Measurements from ENCODE around the gene JMJD7.

JMJD7 gene

DNA sequence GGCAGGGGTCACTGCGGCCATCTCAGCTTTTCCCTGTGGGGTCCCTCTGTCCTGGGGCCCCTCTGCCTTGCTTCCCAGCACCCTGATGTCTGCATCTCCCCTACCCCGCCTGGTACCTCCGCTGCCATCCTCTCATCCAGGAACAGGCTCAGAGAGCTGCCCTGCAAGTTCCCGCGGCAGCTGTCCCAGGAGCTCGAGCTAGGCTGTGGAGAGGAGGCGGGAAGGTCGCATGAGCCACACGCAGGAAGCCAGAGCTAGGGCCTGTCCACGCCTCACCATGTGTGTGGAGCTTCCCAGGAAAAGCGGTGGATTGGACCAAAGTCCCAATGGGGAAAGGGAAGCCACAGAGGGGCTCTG, 23.3 kb downstream of the JMJD7 start:
- TF ChIP-seq, protein P1, sequence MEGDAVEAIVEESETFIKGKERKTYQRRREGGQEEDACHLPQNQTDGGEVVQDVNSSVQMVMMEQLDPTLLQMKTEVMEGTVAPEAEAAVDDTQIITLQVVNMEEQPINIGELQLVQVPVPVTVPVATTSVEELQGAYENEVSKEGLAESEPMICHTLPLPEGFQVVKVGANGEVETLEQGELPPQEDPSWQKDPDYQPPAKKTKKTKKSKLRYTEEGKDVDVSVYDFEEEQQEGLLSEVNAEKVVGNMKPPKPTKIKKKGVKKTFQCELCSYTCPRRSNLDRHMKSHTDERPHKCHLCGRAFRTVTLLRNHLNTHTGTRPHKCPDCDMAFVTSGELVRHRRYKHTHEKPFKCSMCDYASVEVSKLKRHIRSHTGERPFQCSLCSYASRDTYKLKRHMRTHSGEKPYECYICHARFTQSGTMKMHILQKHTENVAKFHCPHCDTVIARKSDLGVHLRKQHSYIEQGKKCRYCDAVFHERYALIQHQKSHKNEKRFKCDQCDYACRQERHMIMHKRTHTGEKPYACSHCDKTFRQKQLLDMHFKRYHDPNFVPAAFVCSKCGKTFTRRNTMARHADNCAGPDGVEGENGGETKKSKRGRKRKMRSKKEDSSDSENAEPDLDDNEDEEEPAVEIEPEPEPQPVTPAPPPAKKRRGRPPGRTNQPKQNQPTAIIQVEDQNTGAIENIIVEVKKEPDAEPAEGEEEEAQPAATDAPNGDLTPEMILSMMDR (IDR thresholded peaks at IDR 0.05; ENCODE audit: low read depth, low read length), result no peak
- H3K4me3 ChIP-seq (ENCODE audit: low read depth, low read length), result no peak overlapping the region

DNA sequence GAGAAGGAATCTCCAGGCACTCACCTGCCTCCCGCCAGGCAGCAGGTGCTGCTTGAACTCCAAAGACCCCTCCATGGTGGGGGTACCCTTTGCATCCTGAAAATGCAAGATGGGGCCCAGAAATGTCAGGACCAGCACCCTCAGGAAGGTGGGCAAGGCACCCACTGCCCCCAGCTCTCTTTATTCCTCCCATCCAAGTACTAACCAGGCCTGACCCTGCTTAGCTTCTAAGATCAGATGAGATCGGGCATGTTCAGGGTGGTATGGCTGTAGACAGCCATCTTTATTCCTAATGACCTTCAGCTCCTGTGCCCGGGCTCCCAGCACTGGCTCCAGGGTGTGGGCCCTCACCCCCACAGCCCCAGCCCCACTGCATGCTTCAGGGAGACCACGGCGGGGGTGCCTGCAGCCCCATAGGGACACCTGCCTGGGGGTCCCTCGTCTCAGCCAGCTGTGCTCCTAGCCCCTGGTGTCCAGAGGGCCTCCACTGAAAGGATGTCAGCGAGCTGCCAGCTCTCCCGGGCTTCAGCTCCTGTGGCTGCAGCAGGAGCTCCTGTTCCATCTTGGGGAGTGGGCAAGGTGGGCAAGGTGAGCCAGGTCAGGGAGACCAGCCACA, 24.0 kb downstream of the JMJD7 start:
- H3K4me3 ChIP-seq (ENCODE audit: low read depth, low read length), result no peak overlapping the region
- TF ChIP-seq, protein P1 (IDR thresholded peaks at IDR 0.05; ENCODE audit: low read depth, low read length), result no peak

DNA sequence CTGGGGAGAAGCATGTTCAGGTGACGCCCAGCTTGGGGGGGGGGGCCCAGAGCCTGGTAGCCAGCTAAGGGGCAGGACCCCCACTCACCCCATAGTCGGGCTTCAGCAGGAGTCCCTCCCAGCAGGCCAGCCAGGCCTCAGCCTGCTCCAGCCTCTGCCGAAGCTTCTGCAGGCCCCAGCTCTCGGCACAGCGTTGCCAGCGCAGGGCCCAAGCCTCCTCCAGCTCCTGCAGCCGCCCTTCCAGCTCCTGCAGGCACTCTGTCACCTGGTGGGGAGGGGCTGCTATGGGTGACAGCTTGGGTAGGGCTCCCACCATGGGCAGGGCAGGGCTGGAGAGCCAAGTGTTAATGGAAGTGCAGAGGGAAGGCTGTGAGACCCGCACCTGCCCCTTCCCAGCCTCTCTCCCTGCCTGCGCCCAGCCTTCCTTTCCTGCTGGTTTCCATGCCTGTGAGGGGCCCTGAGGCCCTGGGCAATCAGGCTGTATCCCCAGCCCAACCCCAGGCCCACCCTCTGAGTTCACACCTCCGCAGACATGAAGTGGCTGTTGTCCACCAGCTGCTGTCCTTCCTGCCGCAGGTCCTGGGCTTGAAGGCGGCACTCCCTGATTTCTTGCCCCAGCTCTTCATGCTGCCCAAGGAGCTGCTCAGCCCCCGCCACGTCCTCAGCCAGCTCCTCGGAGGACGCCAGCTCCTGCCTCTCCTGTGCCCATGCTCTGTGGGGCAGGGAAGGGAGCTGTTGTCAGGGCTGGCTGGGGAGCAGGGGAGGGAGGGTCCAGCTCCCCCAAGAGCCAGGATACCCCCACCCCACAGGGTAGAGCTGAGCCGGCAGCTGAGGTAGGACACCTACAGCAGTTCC, 25.1 kb downstream of the JMJD7 start:
- TF ChIP-seq, protein P1 (IDR thresholded peaks at IDR 0.05; ENCODE audit: low read depth, low read length), result no peak
- H3K4me3 ChIP-seq (ENCODE audit: low read depth, low read length), result no peak overlapping the region

DNA sequence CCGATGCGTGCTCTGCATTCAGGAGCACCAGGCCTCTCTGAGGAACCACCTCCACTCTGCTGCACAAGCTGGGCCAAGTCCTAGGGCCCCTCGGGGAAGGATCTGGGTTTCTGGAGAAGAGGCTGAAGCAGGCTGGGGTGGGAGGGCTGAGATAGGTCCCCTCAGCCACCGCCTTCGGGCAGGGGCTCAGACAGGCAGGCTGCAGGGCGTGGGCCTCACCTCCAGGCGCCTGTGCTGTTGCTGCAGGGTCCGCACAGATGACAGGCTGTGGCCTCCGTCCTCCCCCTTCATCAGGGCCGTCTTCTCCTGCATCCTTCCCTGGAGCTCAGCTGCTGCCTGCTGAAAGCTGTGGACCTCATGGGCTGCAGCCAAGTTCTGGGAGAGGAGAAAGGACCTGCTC, 25.9 kb downstream of the JMJD7 start:
- TF ChIP-seq, protein P1 (IDR thresholded peaks at IDR 0.05; ENCODE audit: low read depth, low read length), result no peak
- H3K4me3 ChIP-seq (ENCODE audit: low read depth, low read length), result no peak overlapping the region

DNA sequence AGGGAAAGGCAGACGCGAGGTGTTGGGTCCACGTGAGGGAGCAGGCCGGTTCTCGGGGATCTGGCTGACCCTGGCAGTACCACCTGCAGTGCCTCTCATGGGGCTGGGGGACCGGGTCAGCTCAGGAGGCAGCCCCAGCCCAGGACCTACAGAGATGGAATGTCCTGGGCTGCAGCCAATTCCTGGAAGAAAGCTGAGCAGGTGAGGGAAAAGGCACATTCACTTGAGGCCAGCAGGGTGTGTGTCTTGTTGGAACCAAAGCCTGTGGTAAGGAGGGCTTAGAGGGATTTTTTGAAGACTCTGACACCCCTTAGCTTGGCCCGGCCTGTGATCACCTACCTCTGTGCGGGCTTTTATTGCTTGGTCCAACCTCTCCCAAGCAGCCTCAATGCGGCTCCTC, 26.6 kb downstream of the JMJD7 start:
- no peak overlapping the region for H3K4me3 ChIP-seq (ENCODE audit: low read depth, low read length)

DNA sequence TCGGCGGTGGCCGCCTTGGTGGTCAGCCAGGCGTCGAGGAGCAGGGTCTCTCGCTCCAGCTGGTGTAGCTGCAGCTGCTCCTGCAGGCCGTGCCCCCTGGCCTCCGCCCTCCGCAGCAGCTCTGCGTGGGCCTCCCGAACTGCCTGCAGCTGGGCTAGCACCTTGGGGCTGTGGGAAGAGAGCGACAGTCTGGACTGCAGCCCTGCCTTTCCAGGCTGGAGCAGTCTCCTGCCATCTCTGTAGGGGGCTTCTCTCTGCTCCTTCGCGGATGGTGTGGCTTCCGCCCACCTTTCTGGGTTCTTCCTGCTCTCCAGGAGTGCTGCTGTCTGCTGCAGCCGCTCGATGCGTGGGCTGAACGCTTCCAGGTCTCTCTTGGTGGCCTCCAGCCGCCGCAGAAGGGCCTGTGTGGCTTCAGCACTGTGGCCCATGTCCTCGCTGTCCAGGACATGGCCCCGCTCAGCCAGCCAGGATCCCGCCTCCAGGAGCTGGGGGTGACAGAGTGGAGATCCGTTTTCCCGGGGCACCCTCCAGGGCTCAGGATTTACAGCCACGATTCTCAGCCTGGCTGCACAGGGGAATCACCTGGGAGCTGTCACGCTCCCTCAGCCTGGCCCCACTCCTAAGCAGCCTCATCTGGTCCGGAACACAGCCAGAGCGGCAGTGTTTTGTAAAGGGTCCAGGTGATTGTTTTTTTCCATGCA, 27.5 kb downstream of the JMJD7 start:
- no peak overlapping the region for H3K4me3 ChIP-seq (ENCODE audit: low read depth, low read length)
- TF ChIP-seq, protein P1 (IDR thresholded peaks at IDR 0.05; ENCODE audit: low read depth, low read length), result no peak

More for the DNA sequence above, 26.6 kb downstream of the JMJD7 start:
- TF ChIP-seq, protein P1 (IDR thresholded peaks at IDR 0.05; ENCODE audit: low read depth, low read length), result no peak

DNA sequence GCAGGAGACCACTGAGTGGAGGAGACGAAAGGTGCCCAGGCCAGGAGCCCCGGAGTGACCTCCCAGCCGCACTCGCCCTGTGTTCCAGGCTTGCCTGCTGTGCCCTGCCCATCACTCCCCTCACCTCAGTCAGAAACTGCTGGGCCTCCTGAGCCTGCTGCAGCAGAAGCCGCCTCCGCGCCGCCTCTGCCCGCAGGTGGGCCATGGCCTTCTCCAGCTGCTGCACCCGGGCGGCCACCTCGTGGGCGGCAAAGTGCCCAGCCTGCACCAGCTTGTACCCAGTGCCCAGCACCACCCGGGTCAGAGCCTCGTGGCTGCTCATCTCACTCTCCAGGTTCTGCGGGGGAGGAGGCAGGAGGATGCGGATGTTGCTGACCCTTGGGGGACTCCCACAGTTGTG, 28.4 kb downstream of the JMJD7 start:
- H3K4me3 ChIP-seq (ENCODE audit: low read depth, low read length), result no peak overlapping the region

More for the DNA sequence above, 28.4 kb downstream of the JMJD7 start:
- TF ChIP-seq, protein P1 (IDR thresholded peaks at IDR 0.05; ENCODE audit: low read depth, low read length), result no peak
